Measurements from ENCODE around the gene PIK3C3.

The PIK3C3 gene

DNA sequence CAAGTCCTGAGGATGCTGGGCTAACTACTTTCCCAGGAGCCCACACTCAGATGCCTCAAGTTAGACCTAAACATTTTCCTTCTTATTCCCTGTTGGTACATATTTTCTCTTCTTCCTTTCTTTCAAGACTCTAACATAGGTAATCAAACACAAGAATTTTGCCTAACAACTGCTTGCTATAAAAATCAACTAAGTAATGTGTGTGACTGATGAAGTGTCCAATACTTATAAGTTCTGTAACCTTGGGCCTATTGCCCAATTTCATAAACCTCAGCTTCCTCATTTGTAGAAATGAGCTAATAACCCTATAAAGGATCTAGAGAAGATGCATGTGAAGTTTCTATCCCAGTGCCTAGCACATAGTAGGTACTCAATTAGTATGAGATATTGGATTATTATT lies 31.6 kb upstream of the PIK3C3 start:
- no peaks in the 10 kb centered on the region for H3K79me1 ChIP-seq (replicated peaks; ENCODE audit: low read length, poor library complexity, severe bottlenecking)
- H3K9ac ChIP-seq (ENCODE audit: low read length): no peak overlapping the region
- H3K23ac ChIP-seq (ENCODE audit: low read length in 2 of 2): no peak overlapping the region
- H3K27ac ChIP-seq (ENCODE audit: low read length, poor library complexity, severe bottlenecking): no peak overlapping the region
- no peak overlapping the region for H4K8ac ChIP-seq (ENCODE audit: low read length)
- H3K4ac ChIP-seq (ENCODE audit: low read depth in 1 of 2, low read length in 2 of 2): no peak overlapping the region
- H3K27me3 ChIP-seq (ENCODE audit: control insufficient read depth in 1 of 2, insufficient read depth in 1 of 2, low read length in 2 of 2): no peaks in the 10 kb centered on the region
- H4K91ac ChIP-seq (ENCODE audit: low read length): no peak overlapping the region
- no peak overlapping the region for H2BK5ac ChIP-seq (ENCODE audit: low read depth, low read length, poor library complexity, severe bottlenecking)
- H3K18ac ChIP-seq (ENCODE audit: low read depth in 1 of 2, low read length in 2 of 2): no peak overlapping the region
- H3K14ac ChIP-seq (ENCODE audit: low read length in 2 of 2): no peak overlapping the region
- no peak overlapping the region for H2BK15ac ChIP-seq (ENCODE audit: low read depth, poor library complexity, severe bottlenecking)
- no peak overlapping the region for H3K4me3 ChIP-seq (ENCODE audit: insufficient read depth in 1 of 2, low read depth in 1 of 2, low read length in 2 of 2)
- H2BK120ac ChIP-seq (ENCODE audit: low read depth, low read length): no peak overlapping the region
- no peak overlapping the region for H3K4me2 ChIP-seq (ENCODE audit: low read length, poor library complexity, severe bottlenecking)
- H3K4me1 ChIP-seq (ENCODE audit: control insufficient read depth, insufficient read depth, low read depth, low read length): no peaks in the 10 kb centered on the region
- H3K36me3 ChIP-seq (ENCODE audit: control insufficient read depth in 1 of 2, insufficient read depth in 2 of 2, low read depth in 1 of 2, low read length in 2 of 2): no peaks in the 10 kb centered on the region
- DNase-seq: no peak
- H2AK5ac ChIP-seq (ENCODE audit: low read length, severe bottlenecking): no peak overlapping the region
- H2AFZ ChIP-seq (ENCODE audit: low read depth, low read length): no peak overlapping the region
- no peak overlapping the region for H2BK12ac ChIP-seq (ENCODE audit: low read length in 2 of 2)
- H3K9me3 ChIP-seq (ENCODE audit: control insufficient read depth, low read length): no peaks in the 10 kb centered on the region

DNA sequence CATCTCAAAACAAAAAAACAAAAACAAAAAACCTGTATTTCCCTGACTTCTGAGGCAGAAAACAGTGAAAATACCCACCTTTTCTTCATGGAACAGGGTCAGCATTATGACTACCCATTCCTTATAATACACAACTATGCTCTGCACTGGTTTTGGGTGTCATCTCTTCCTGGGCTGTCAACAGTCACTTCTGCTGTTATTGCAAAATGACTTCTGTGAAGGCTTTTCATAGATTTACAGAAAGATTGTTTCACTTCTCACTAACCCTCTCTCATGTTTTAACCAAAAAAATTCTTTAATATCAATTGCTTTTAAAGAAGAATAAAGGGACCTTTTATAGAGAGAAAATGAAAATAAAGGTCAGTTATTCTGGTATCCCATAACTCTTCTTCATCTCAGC lies 26.5 kb upstream of the PIK3C3 start:
- Histone ChIP-seq H2AFZ (ENCODE audit: low read depth, low read length) (no peak overlapping the region), H3K27ac (ENCODE audit: low read length, poor library complexity, severe bottlenecking) (no peak overlapping the region), H2BK12ac (ENCODE audit: low read length in 2 of 2) (no peak overlapping the region), H3K4me2 (ENCODE audit: low read length, poor library complexity, severe bottlenecking) (no peak overlapping the region), H3K23ac (ENCODE audit: low read length in 2 of 2) (no peak overlapping the region), H2BK5ac (ENCODE audit: low read depth, low read length, poor library complexity, severe bottlenecking) (no peak overlapping the region), H3K4me1 (ENCODE audit: control insufficient read depth, insufficient read depth, low read depth, low read length) (no peaks in the 10 kb centered on the region), H3K79me1 (replicated peaks; ENCODE audit: low read length, poor library complexity, severe bottlenecking) (no peaks in the 10 kb centered on the region), H2AK5ac (ENCODE audit: low read length, severe bottlenecking) (no peak overlapping the region), H4K8ac (ENCODE audit: low read length) (no peak overlapping the region), H4K91ac (ENCODE audit: low read length) (no peak overlapping the region), H3K4me3 (ENCODE audit: insufficient read depth in 1 of 2, low read depth in 1 of 2, low read length in 2 of 2) (no peak overlapping the region), H3K27me3 (ENCODE audit: control insufficient read depth in 1 of 2, insufficient read depth in 1 of 2, low read length in 2 of 2) (no peaks in the 10 kb centered on the region), H3K36me3 (ENCODE audit: control insufficient read depth in 1 of 2, insufficient read depth in 2 of 2, low read depth in 1 of 2, low read length in 2 of 2) (no peaks in the 10 kb centered on the region), H3K18ac (ENCODE audit: low read depth in 1 of 2, low read length in 2 of 2) (no peak overlapping the region), H2BK15ac (ENCODE audit: low read depth, poor library complexity, severe bottlenecking) (no peak overlapping the region), H2BK120ac (ENCODE audit: low read depth, low read length) (no peak overlapping the region), H3K14ac (ENCODE audit: low read length in 2 of 2) (no peak overlapping the region), H3K9me3 (ENCODE audit: control insufficient read depth, low read length) (no peaks in the 10 kb centered on the region), H3K4ac (ENCODE audit: low read depth in 1 of 2, low read length in 2 of 2) (no peak overlapping the region), H3K9ac (ENCODE audit: low read length) (no peak overlapping the region)
- DNase-seq: no peak

DNA sequence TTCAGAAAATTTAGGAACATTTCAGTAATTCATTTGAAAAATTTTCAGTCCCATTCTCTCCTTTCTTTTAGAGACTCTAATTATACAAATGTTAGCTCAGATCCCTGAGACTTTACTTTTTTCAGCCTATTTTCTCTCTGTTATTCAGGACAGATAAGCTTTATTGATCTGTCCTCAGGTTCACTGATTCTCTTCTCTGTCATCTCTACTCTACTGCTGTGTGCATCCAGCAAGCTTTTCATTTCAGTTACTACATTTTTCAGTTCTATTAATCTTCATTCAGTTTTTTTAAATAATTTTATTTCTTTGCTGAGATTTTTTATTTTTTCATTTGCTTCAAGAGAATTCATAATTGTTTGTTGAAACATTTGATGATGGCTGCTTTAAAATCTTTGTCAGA lies 22.1 kb upstream of the PIK3C3 start:
- Histone ChIP-seq H2BK15ac (ENCODE audit: low read depth, poor library complexity, severe bottlenecking) (no peak overlapping the region), H2BK5ac (ENCODE audit: low read depth, low read length, poor library complexity, severe bottlenecking) (no peak overlapping the region), H3K4ac (ENCODE audit: low read depth in 1 of 2, low read length in 2 of 2) (no peak overlapping the region), H4K91ac (ENCODE audit: low read length) (no peak overlapping the region), H3K18ac (ENCODE audit: low read depth in 1 of 2, low read length in 2 of 2) (no peak overlapping the region), H3K23ac (ENCODE audit: low read length in 2 of 2) (no peak overlapping the region), H3K14ac (ENCODE audit: low read length in 2 of 2) (no peak overlapping the region), H3K4me2 (ENCODE audit: low read length, poor library complexity, severe bottlenecking) (no peak overlapping the region), H2BK12ac (ENCODE audit: low read length in 2 of 2) (no peak overlapping the region), H3K36me3 (ENCODE audit: control insufficient read depth in 1 of 2, insufficient read depth in 2 of 2, low read depth in 1 of 2, low read length in 2 of 2) (no peaks in the 10 kb centered on the region), H3K4me1 (ENCODE audit: control insufficient read depth, insufficient read depth, low read depth, low read length) (no peaks in the 10 kb centered on the region), H4K8ac (ENCODE audit: low read length) (no peak overlapping the region), H3K9ac (ENCODE audit: low read length) (no peak overlapping the region), H3K27ac (ENCODE audit: low read length, poor library complexity, severe bottlenecking) (no peak overlapping the region), H3K79me1 (replicated peaks; ENCODE audit: low read length, poor library complexity, severe bottlenecking) (no peaks in the 10 kb centered on the region), H2BK120ac (ENCODE audit: low read depth, low read length) (no peak overlapping the region), H2AFZ (ENCODE audit: low read depth, low read length) (no peak overlapping the region), H2AK5ac (ENCODE audit: low read length, severe bottlenecking) (no peak overlapping the region), H3K9me3 (ENCODE audit: control insufficient read depth, low read length) (no peaks in the 10 kb centered on the region), H3K4me3 (ENCODE audit: insufficient read depth in 1 of 2, low read depth in 1 of 2, low read length in 2 of 2) (no peak overlapping the region), H3K27me3 (ENCODE audit: control insufficient read depth in 1 of 2, insufficient read depth in 1 of 2, low read length in 2 of 2) (no peaks in the 10 kb centered on the region)
- no peak for DNase-seq

DNA sequence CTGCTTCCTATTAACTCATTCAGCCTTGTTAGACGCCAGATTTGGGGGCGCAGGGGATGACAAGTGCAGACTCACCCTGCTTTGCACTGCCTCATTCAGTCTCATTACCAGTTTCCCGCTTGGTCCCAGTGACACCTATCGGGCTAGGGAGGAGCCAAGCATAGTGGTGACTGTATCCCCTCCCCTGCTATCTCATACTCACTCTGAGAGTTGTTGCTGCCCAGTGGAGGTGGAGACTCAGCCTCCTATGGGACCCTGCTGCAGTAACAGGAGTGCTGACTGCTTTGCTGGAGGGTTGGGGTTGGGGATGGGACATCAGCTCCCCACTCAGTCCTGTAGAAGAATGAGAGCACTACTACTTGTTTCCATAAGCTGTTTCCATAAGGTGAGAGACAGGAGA lies 21.3 kb upstream of the PIK3C3 start:
- no peak overlapping the region for H3K23ac ChIP-seq (ENCODE audit: low read length in 2 of 2)
- no peaks in the 10 kb centered on the region for H3K9me3 ChIP-seq (ENCODE audit: control insufficient read depth, low read length)
- no peak overlapping the region for H2BK12ac ChIP-seq (ENCODE audit: low read length in 2 of 2)
- H2BK120ac ChIP-seq (ENCODE audit: low read depth, low read length): no peak overlapping the region
- no peak overlapping the region for H2BK5ac ChIP-seq (ENCODE audit: low read depth, low read length, poor library complexity, severe bottlenecking)
- no peak for DNase-seq
- peak overlapping the region; percentile 54 for H4K8ac ChIP-seq (ENCODE audit: low read length)
- H2BK15ac ChIP-seq (ENCODE audit: low read depth, poor library complexity, severe bottlenecking): no peak overlapping the region
- H3K9ac ChIP-seq (ENCODE audit: low read length): no peak overlapping the region
- peak overlapping the region; percentile 50 for H4K91ac ChIP-seq (ENCODE audit: low read length)
- peak overlapping the region in 1 of 2 experiments; percentile 30 for H3K14ac ChIP-seq (ENCODE audit: low read length in 2 of 2)
- no peak overlapping the region for H3K4me2 ChIP-seq (ENCODE audit: low read length, poor library complexity, severe bottlenecking)
- H2AK5ac ChIP-seq (ENCODE audit: low read length, severe bottlenecking): peak overlapping the region; percentile 66
- H3K4me1 ChIP-seq (ENCODE audit: control insufficient read depth, insufficient read depth, low read depth, low read length): peaks cover 2% of the 10 kb centered on the region
- H3K4ac ChIP-seq (ENCODE audit: low read depth in 1 of 2, low read length in 2 of 2): no peak overlapping the region
- no peaks in the 10 kb centered on the region for H3K27me3 ChIP-seq (ENCODE audit: control insufficient read depth in 1 of 2, insufficient read depth in 1 of 2, low read length in 2 of 2)
- H3K36me3 ChIP-seq (ENCODE audit: control insufficient read depth in 1 of 2, insufficient read depth in 2 of 2, low read depth in 1 of 2, low read length in 2 of 2): no peaks in the 10 kb centered on the region
- H3K4me3 ChIP-seq (ENCODE audit: insufficient read depth in 1 of 2, low read depth in 1 of 2, low read length in 2 of 2): no peak overlapping the region
- H3K27ac ChIP-seq (ENCODE audit: low read length, poor library complexity, severe bottlenecking): no peak overlapping the region
- H3K79me1 ChIP-seq (replicated peaks; ENCODE audit: low read length, poor library complexity, severe bottlenecking): no peaks in the 10 kb centered on the region
- 81% methylated on average over 3 of the region's 4 CpGs for WGBS
- H3K18ac ChIP-seq (ENCODE audit: low read depth in 1 of 2, low read length in 2 of 2): peak overlapping the region in 1 of 2 experiments; percentile 34
- H2AFZ ChIP-seq (ENCODE audit: low read depth, low read length): no peak overlapping the region

All from mesenchymal stem cell (in vitro differentiated cells and primary cell).